Parathyroid adenoma (tissue), 2 donors: ENCODE results near the gene CCDC85C.

Source experiments
- H2AFZ ChIP-seq: fragments of 300-600 bp; sonication (generic); one replicate; pipeline ENCODE4 v1.7.0; 2017; ENCODE audit warnings: antibody characterized with exemption, mild to moderate bottlenecking
- H3K27ac ChIP-seq: fragments of 300-600 bp; sonication (generic); one replicate; pipeline ENCODE4 v1.7.0; 2017
- H3K27me3 ChIP-seq: fragments of 300-600 bp; sonication (generic); one replicate; pipeline ENCODE4 v1.7.0; 2017; ENCODE audit warnings: low read length; ENCODE audit not compliant: control insufficient read depth, insufficient read depth
- H3K36me3 ChIP-seq: fragments of 300-600 bp; sonication (generic); one replicate; pipeline ENCODE4 v1.7.0; 2017; ENCODE audit warnings: low read length; ENCODE audit not compliant: control insufficient read depth, insufficient read depth
- H3K4me1 ChIP-seq: fragments of 300-600 bp; sonication (generic); one replicate; pipeline ENCODE4 v1.7.0; 2017; ENCODE audit warnings: control low read depth
- H3K4me2 ChIP-seq: fragments of 300-600 bp; sonication (generic); one replicate; pipeline ENCODE4 v1.7.0; 2017; ENCODE audit warnings: low read length
- H3K4me3 ChIP-seq: fragments of 300-600 bp; sonication (generic); one replicate; pipeline ENCODE4 v1.7.0; 2017; ENCODE audit warnings: low read depth, low read length
- H3K79me2 ChIP-seq: fragments of 300-600 bp; sonication (generic); one replicate; pipeline ENCODE4 v1.7.0; 2017; ENCODE audit warnings: control low read depth
- H3K9ac ChIP-seq: fragments of 300-600 bp; sonication (generic); one replicate; pipeline ENCODE4 v1.7.0; 2017; ENCODE audit warnings: mild to moderate bottlenecking
- H3K9me3 ChIP-seq: fragments of 300-600 bp; sonication (generic); one replicate; pipeline ENCODE4 v1.7.0; 2017; ENCODE audit warnings: low read length; ENCODE audit not compliant: control insufficient read depth
- CTCF ChIP-seq: fragments of 300-600 bp; sonication (generic); IDR thresholded peaks from one replicate; pipeline ENCODE4 v1.7.0; 2017; ENCODE audit warnings: antibody characterized with exemption, mild to moderate bottlenecking
- donor health status: primary hyperparathyroidism.

Gene CCDC85C

GRCh38 chr14:99523704-99524055, 80.3 kb downstream of the CCDC85C start:
- H3K27ac ChIP-seq = no peak overlapping the region
- H3K4me3 ChIP-seq = no peak overlapping the region
- H3K79me2 ChIP-seq = peaks cover 11% of the 10 kb centered on the region
- H3K9me3 ChIP-seq = no peaks in the 10 kb centered on the region
- no peaks in the 10 kb centered on the region for H3K27me3 ChIP-seq
- no peaks in the 10 kb centered on the region for H3K36me3 ChIP-seq
- peaks cover under 1% of the 10 kb centered on the region for H3K4me1 ChIP-seq
- TF ChIP-seq CTCF = no peak
- H3K4me2 ChIP-seq = no peak overlapping the region
- no peak overlapping the region for H3K9ac ChIP-seq
- H2AFZ ChIP-seq = no peak overlapping the region

GRCh38 chr14:99522934-99523703, 80.9 kb downstream of the CCDC85C start:
- H3K79me2 ChIP-seq = peaks cover 17% of the 10 kb centered on the region
- H3K9me3 ChIP-seq = no peaks in the 10 kb centered on the region
- H3K4me1 ChIP-seq = peaks cover 3% of the 10 kb centered on the region
- H3K9ac ChIP-seq = no peak overlapping the region
- no peak for TF ChIP-seq CTCF
- H3K27me3 ChIP-seq = no peaks in the 10 kb centered on the region
- no peak overlapping the region for H2AFZ ChIP-seq
- no peak overlapping the region for H3K27ac ChIP-seq
- H3K36me3 ChIP-seq = no peaks in the 10 kb centered on the region
- H3K4me3 ChIP-seq = no peak overlapping the region
- no peak overlapping the region for H3K4me2 ChIP-seq

GRCh38 chr14:99522457-99522891, 81.5 kb downstream of the CCDC85C start:
- no peaks in the 10 kb centered on the region for H3K36me3 ChIP-seq
- no peaks in the 10 kb centered on the region for H3K27me3 ChIP-seq
- no peak overlapping the region for H3K4me3 ChIP-seq
- H3K9me3 ChIP-seq = no peaks in the 10 kb centered on the region
- H3K27ac ChIP-seq = no peak overlapping the region
- TF ChIP-seq CTCF = no peak
- no peak overlapping the region for H3K9ac ChIP-seq
- H2AFZ ChIP-seq = no peak overlapping the region
- H3K4me1 ChIP-seq = peaks cover 3% of the 10 kb centered on the region
- peaks cover 18% of the 10 kb centered on the region for H3K79me2 ChIP-seq
- H3K4me2 ChIP-seq = no peak overlapping the region

GRCh38 chr14:99522025-99522401, 82.0 kb downstream of the CCDC85C start:
- H3K4me2 ChIP-seq = no peak overlapping the region
- no peak overlapping the region for H3K4me3 ChIP-seq
- H2AFZ ChIP-seq = no peak overlapping the region
- H3K79me2 ChIP-seq = peaks cover 18% of the 10 kb centered on the region
- no peak overlapping the region for H3K9ac ChIP-seq
- H3K36me3 ChIP-seq = no peaks in the 10 kb centered on the region
- peaks cover 3% of the 10 kb centered on the region for H3K4me1 ChIP-seq
- H3K27ac ChIP-seq = no peak overlapping the region
- no peaks in the 10 kb centered on the region for H3K27me3 ChIP-seq
- no peaks in the 10 kb centered on the region for H3K9me3 ChIP-seq
- no peak for TF ChIP-seq CTCF
